ENCODE results near the gene DNAH9.

Gene DNAH9

GRCh38 chr17:11618861-11619566 is 20.7 kb downstream of the DNAH9 start:
- TF ChIP-seq CTCF (IDR thresholded peaks at IDR 0.05; ENCODE audit: low read depth, low read length) = no peak
- Histone ChIP-seq H3K4me1 (no peaks in the 10 kb centered on the region), H3K4me3 (ENCODE audit: low read depth, low read length) (no peak overlapping the region), H3K36me3 (no peaks in the 10 kb centered on the region), H3K9me3 (no peaks in the 10 kb centered on the region), H3K27me3 (no peaks in the 10 kb centered on the region)
- DNase-seq = no peak

- Histone ChIP-seq H3K4me3 (ENCODE audit: low read depth, low read length) (no peak overlapping the region), H3K4me1 (no peaks in the 10 kb centered on the region), H3K36me3 (no peaks in the 10 kb centered on the region), H3K9me3 (no peaks in the 10 kb centered on the region), H3K27me3 (no peaks in the 10 kb centered on the region)
- DNase-seq = no peak
- TF ChIP-seq CTCF (IDR thresholded peaks at IDR 0.05; ENCODE audit: low read depth, low read length) = no peak
These were observed 24.2 kb downstream of the DNAH9 start for GRCh38 chr17:11622492-11622891.

GRCh38 chr17:11624976-11625375 is 26.7 kb downstream of the DNAH9 start:
- no peaks in the 10 kb centered on the region for H3K36me3 ChIP-seq
- H3K4me3 ChIP-seq (ENCODE audit: low read depth, low read length) = no peak overlapping the region
- no peaks in the 10 kb centered on the region for H3K9me3 ChIP-seq
- no peak for TF ChIP-seq CTCF (IDR thresholded peaks at IDR 0.05; ENCODE audit: low read depth, low read length)
- H3K27me3 ChIP-seq = no peaks in the 10 kb centered on the region
- no peaks in the 10 kb centered on the region for H3K4me1 ChIP-seq
- DNase-seq = no peak

GRCh38 chr17:11625878-11626277 is 27.6 kb downstream of the DNAH9 start:
- no peak for TF ChIP-seq CTCF (IDR thresholded peaks at IDR 0.05; ENCODE audit: low read depth, low read length)
- DNase-seq = no peak
- Histone ChIP-seq H3K9me3 (no peaks in the 10 kb centered on the region), H3K4me3 (ENCODE audit: low read depth, low read length) (no peak overlapping the region), H3K36me3 (no peaks in the 10 kb centered on the region), H3K4me1 (no peaks in the 10 kb centered on the region), H3K27me3 (no peaks in the 10 kb centered on the region)

GRCh38 chr17:11627301-11627940 is 29.2 kb downstream of the DNAH9 start:
- H3K4me3 ChIP-seq (ENCODE audit: low read depth, low read length) = no peak overlapping the region
- DNase-seq = no peak
- no peaks in the 10 kb centered on the region for H3K9me3 ChIP-seq
- no peaks in the 10 kb centered on the region for H3K27me3 ChIP-seq
- TF ChIP-seq CTCF (IDR thresholded peaks at IDR 0.05; ENCODE audit: low read depth, low read length) = no peak
- no peaks in the 10 kb centered on the region for H3K36me3 ChIP-seq
- H3K4me1 ChIP-seq = no peaks in the 10 kb centered on the region

- Histone ChIP-seq H3K9me3 (no peaks in the 10 kb centered on the region), H3K36me3 (no peaks in the 10 kb centered on the region), H3K4me3 (ENCODE audit: low read depth, low read length) (no peak overlapping the region), H3K27me3 (no peaks in the 10 kb centered on the region), H3K4me1 (no peaks in the 10 kb centered on the region)
- no peak for TF ChIP-seq CTCF (IDR thresholded peaks at IDR 0.05; ENCODE audit: low read depth, low read length)
- DNase-seq = no peak
These were observed 30.1 kb downstream of the DNAH9 start for GRCh38 chr17:11628374-11628773.

Data from BE2C (cell line).